Astrocyte (in vitro differentiated cells and primary cell): ENCODE measurements around the gene WNT1. TPM values are rescaled to one million over a fixed set of nuclear protein-coding genes. Genes with fewer than 3 reads are reported as not detected.

Experiments used
- DNase-seq: peaks from one replicate; pipeline ENCODE4 v3.0.0-alpha.2; 2010; ENCODE audit warnings: low read depth
- FAIRE-seq: peaks from 2 replicates; lab custom pipeline; 2011; peaks lifted over from hg19 to GRCh38; lab: Jason Lieb, UNC
- H2AFZ ChIP-seq: 2 replicates; pipeline ENCODE4 v1.6.0; 2012; ENCODE audit warnings: low read depth, low read length, inconsistent platforms
- H3K27ac ChIP-seq: 2 replicates; pipeline ENCODE4 v1.5.1; 2011; ENCODE audit warnings: low read depth, low read length, inconsistent platforms
- H3K27me3 ChIP-seq: 2 replicates; pipeline ENCODE4 v1.6.0; 2011; ENCODE audit warnings: low read length, inconsistent platforms; ENCODE audit not compliant: insufficient read depth
- H3K36me3 ChIP-seq: 2 replicates; pipeline ENCODE4 v1.5.1; 2011; ENCODE audit warnings: low read length, inconsistent platforms; ENCODE audit not compliant: insufficient read depth
- H3K4me1 ChIP-seq: 2 replicates; pipeline ENCODE4 v1.5.1; 2011; ENCODE audit warnings: low read length, inconsistent platforms; ENCODE audit not compliant: insufficient read depth
- H3K4me2 ChIP-seq: 2 replicates; pipeline ENCODE4 v1.6.0; 2012; ENCODE audit warnings: low read length, inconsistent platforms
- H3K4me3 ChIP-seq: 2 replicates; pipeline ENCODE4 v1.5.1; 2011; ENCODE audit warnings: low read depth, mild to moderate bottlenecking, low read length, inconsistent platforms; ENCODE audit not compliant: insufficient read depth
- H3K79me2 ChIP-seq: 2 replicates; pipeline ENCODE4 v1.6.0; 2012; ENCODE audit warnings: mild to moderate bottlenecking, low read length, inconsistent platforms; ENCODE audit not compliant: insufficient read depth
- H3K9ac ChIP-seq: 2 replicates; pipeline ENCODE4 v1.6.0; 2012; ENCODE audit warnings: mild to moderate bottlenecking, low read length, inconsistent platforms
- H3K9me3 ChIP-seq: 2 replicates; pipeline ENCODE4 v1.5.1; 2012; ENCODE audit warnings: low read depth, mild to moderate bottlenecking, low read length, inconsistent platforms; ENCODE audit not compliant: insufficient read depth
- H4K20me1 ChIP-seq: 2 replicates; pipeline ENCODE4 v1.6.0; 2012; ENCODE audit warnings: low read length, inconsistent platforms; ENCODE audit not compliant: insufficient read depth
- H3K27ac Mint-ChIP-seq: one replicate; pipeline ENCODE4 v1.8.0; 2021; ENCODE audit warnings: mild to moderate bottlenecking, mixed read lengths; ENCODE audit not compliant: unreplicated experiment
- H3K27me3 Mint-ChIP-seq: one replicate; pipeline ENCODE4 v1.8.0; 2021; ENCODE audit warnings: low read depth, mixed read lengths; ENCODE audit not compliant: unreplicated experiment
- H3K36me3 Mint-ChIP-seq: one replicate; pipeline ENCODE4 v1.8.0; 2021; ENCODE audit warnings: low read depth, mixed read lengths; ENCODE audit not compliant: unreplicated experiment
- H3K4me1 Mint-ChIP-seq: one replicate; pipeline ENCODE4 v1.8.0; 2021; ENCODE audit warnings: low read depth, mixed read lengths; ENCODE audit not compliant: unreplicated experiment
- H3K4me3 Mint-ChIP-seq: one replicate; pipeline ENCODE4 v1.8.0; 2021; ENCODE audit warnings: mild to moderate bottlenecking, moderate library complexity, mixed read lengths; ENCODE audit not compliant: unreplicated experiment
- H3K9me3 Mint-ChIP-seq: one replicate; pipeline ENCODE4 v1.8.0; 2021; ENCODE audit warnings: mild to moderate bottlenecking, mixed read lengths; ENCODE audit not compliant: unreplicated experiment
- EZH2 ChIP-seq: IDR thresholded peaks from 2 replicates; pipeline ENCODE4 v1.6.1; 2012; ENCODE audit warnings: mild to moderate bottlenecking, low read length, inconsistent platforms; ENCODE audit not compliant: insufficient read depth
- total RNA-seq: library from RNA; stranded (reverse); gene quantifications from 2 replicates; pipeline ENCODE4 v1.2.1, GENCODE V29; 2021
- TF ChIP-seq, protein P1 (sequence below): IDR thresholded peaks from 2 replicates; pipeline ENCODE4 v1.5.1; 2011; ENCODE audit warnings: low read depth, mild to moderate bottlenecking, inconsistent platforms, low read length, moderate library complexity; ENCODE audit not compliant: insufficient read depth

WNT1 gene
- total RNA-seq, 1 donor from 2014 or later, result not detected

- no peak overlapping the region for H3K4me2 ChIP-seq
- H3K9me3 ChIP-seq, result no peaks in the 10 kb centered on the region
- H4K20me1 ChIP-seq, result peaks cover 21% of the 10 kb centered on the region
- Mint-ChIP-seq H3K27ac (no peak overlapping the region), H3K9me3 (no peaks in the 10 kb centered on the region), H3K4me3 (no peak overlapping the region), H3K4me1 (peaks cover 9% of the 10 kb centered on the region), H3K27me3 (peaks cover 54% of the 10 kb centered on the region), H3K36me3 (no peaks in the 10 kb centered on the region)
- peaks cover 18% of the 10 kb centered on the region for H3K4me1 ChIP-seq
- H3K4me3 ChIP-seq, result no peak overlapping the region
- H2AFZ ChIP-seq, result no peak overlapping the region
- FAIRE-seq (no peak), DNase-seq (no peak)
- TF ChIP-seq, protein P1, sequence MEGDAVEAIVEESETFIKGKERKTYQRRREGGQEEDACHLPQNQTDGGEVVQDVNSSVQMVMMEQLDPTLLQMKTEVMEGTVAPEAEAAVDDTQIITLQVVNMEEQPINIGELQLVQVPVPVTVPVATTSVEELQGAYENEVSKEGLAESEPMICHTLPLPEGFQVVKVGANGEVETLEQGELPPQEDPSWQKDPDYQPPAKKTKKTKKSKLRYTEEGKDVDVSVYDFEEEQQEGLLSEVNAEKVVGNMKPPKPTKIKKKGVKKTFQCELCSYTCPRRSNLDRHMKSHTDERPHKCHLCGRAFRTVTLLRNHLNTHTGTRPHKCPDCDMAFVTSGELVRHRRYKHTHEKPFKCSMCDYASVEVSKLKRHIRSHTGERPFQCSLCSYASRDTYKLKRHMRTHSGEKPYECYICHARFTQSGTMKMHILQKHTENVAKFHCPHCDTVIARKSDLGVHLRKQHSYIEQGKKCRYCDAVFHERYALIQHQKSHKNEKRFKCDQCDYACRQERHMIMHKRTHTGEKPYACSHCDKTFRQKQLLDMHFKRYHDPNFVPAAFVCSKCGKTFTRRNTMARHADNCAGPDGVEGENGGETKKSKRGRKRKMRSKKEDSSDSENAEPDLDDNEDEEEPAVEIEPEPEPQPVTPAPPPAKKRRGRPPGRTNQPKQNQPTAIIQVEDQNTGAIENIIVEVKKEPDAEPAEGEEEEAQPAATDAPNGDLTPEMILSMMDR, result no peak
- no peak for TF ChIP-seq EZH2
- H3K27me3 ChIP-seq, result peaks cover 72% of the 10 kb centered on the region
- H3K79me2 ChIP-seq, result no peaks in the 10 kb centered on the region
- no peak overlapping the region for H3K27ac ChIP-seq
- H3K9ac ChIP-seq, result no peak overlapping the region
- no peaks in the 10 kb centered on the region for H3K36me3 ChIP-seq
Observed at GRCh38 chr12:48967991-48968390, 10.1 kb upstream of the WNT1 start.

GRCh38 chr12:48968467-48968866, 9.7 kb upstream of the WNT1 start:
- Histone ChIP-seq H3K4me3 (no peak overlapping the region), H3K4me2 (no peak overlapping the region)

DNA sequence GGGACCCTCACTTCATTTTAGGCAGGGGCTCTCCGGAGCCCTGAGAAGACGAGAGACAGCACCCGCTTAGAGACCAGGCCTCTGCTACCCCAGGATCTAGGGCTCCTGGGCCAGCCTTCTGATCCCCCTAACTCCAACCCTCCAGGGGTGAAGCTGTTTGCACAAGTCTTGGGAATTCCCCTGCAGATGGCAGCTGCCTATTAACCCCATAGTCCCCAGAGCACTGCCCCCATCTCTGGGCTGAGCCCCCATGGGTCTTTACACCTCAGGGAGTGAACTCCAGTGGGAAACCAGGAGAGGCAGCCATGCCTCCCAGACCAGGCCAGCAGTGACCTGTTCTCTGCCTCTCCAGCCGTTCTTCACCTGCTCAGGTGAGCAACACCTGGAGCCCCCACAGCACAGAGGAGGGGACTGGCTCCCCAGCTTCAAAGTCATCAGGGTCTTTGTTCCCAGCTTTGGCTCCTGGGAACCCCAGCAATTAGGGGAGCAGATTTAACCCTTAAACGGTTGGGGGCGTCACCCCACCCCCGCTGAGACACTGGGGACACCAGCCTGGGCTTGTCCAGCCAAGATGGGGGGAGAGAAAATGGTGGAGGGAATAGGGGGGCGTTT, 8.9 kb upstream of the WNT1 start:
- H3K9me3 ChIP-seq, result no peaks in the 10 kb centered on the region
- FAIRE-seq, result no peak
- Mint-ChIP-seq H3K4me3 (no peak overlapping the region), H3K9me3 (no peaks in the 10 kb centered on the region), H3K27ac (no peak overlapping the region), H3K4me1 (peaks cover 12% of the 10 kb centered on the region), H3K36me3 (no peaks in the 10 kb centered on the region), H3K27me3 (peaks cover 67% of the 10 kb centered on the region)
- DNase-seq, result no peak
- H3K9ac ChIP-seq, result no peak overlapping the region
- H2AFZ ChIP-seq, result no peak overlapping the region
- peaks cover 81% of the 10 kb centered on the region for H3K27me3 ChIP-seq
- peaks cover 30% of the 10 kb centered on the region for H4K20me1 ChIP-seq
- H3K4me3 ChIP-seq, result no peak overlapping the region
- no peaks in the 10 kb centered on the region for H3K36me3 ChIP-seq
- H3K27ac ChIP-seq, result no peak overlapping the region
- peaks cover 29% of the 10 kb centered on the region for H3K4me1 ChIP-seq
- TF ChIP-seq EZH2, result no peak
- TF ChIP-seq, protein P1, result no peak
- H3K79me2 ChIP-seq, result no peaks in the 10 kb centered on the region
- H3K4me2 ChIP-seq, result peak overlapping the region; percentile 58

More at GRCh38 chr12:48968467-48968866, 9.7 kb upstream of the WNT1 start:
- no peak overlapping the region for H3K9ac ChIP-seq
- DNase-seq (no peak), FAIRE-seq (no peak)
- Mint-ChIP-seq H3K27me3 (peaks cover 59% of the 10 kb centered on the region), H3K4me3 (no peak overlapping the region), H3K4me1 (peaks cover 12% of the 10 kb centered on the region), H3K9me3 (no peaks in the 10 kb centered on the region), H3K27ac (no peak overlapping the region), H3K36me3 (no peaks in the 10 kb centered on the region)
- peaks cover 26% of the 10 kb centered on the region for H4K20me1 ChIP-seq
- peaks cover 21% of the 10 kb centered on the region for H3K4me1 ChIP-seq
- no peak overlapping the region for H2AFZ ChIP-seq
- H3K79me2 ChIP-seq, result no peaks in the 10 kb centered on the region
- H3K36me3 ChIP-seq, result no peaks in the 10 kb centered on the region
- TF ChIP-seq EZH2, result no peak
- TF ChIP-seq, protein P1, result no peak
- no peaks in the 10 kb centered on the region for H3K9me3 ChIP-seq
- peaks cover 77% of the 10 kb centered on the region for H3K27me3 ChIP-seq
- H3K27ac ChIP-seq, result no peak overlapping the region
